Activated CD8-positive, alpha-beta memory T cell treated with anti-CD3 and anti-CD28 coated beads for 24 hours (primary cell): ENCODE measurements around the gene TACC2.

Source experiments
- DNase-seq: peaks from one replicate; pipeline ENCODE4 v3.0.0-alpha.2; 2020

Gene TACC2

GRCh38 chr10:122173766-122174435, 184.9 kb downstream of the TACC2 start:
- no peak for DNase-seq

- no peak for DNase-seq
Measured at GRCh38 chr10:122176232-122177213, 187.6 kb downstream of the TACC2 start.

GRCh38 chr10:122178655-122179054, 189.7 kb downstream of the TACC2 start:
- DNase-seq: no peak

- DNase-seq: no peak
Measured at GRCh38 chr10:122181041-122181732, 192.2 kb downstream of the TACC2 start.

- no peak for DNase-seq
Measured at GRCh38 chr10:122181876-122182275, 192.9 kb downstream of the TACC2 start.

GRCh38 chr10:122182308-122182707, 193.3 kb downstream of the TACC2 start:
- DNase-seq: no peak

- no peak for DNase-seq
Measured at GRCh38 chr10:122184254-122184653, 195.3 kb downstream of the TACC2 start.

GRCh38 chr10:122185643-122186042, 196.7 kb downstream of the TACC2 start:
- DNase-seq: no peak

- DNase-seq: no peak
Measured at GRCh38 chr10:122186816-122187810, 198.2 kb downstream of the TACC2 start.

GRCh38 chr10:122188706-122189105, 199.7 kb downstream of the TACC2 start:
- no peak for DNase-seq

GRCh38 chr10:122189185-122189584, 200.2 kb downstream of the TACC2 start:
- no peak for DNase-seq

GRCh38 chr10:122190176-122190943, 201.4 kb downstream of the TACC2 start:
- no peak for DNase-seq

GRCh38 chr10:122191936-122192541, 203.1 kb downstream of the TACC2 start:
- DNase-seq: no peak

GRCh38 chr10:122194251-122194650, 205.3 kb downstream of the TACC2 start:
- no peak for DNase-seq

GRCh38 chr10:122196218-122196617, 207.3 kb downstream of the TACC2 start:
- no peak for DNase-seq

- no peak for DNase-seq
Measured at GRCh38 chr10:122197611-122198222, 208.8 kb downstream of the TACC2 start.

GRCh38 chr10:122198631-122199030, 209.7 kb downstream of the TACC2 start:
- no peak for DNase-seq

- DNase-seq: no peak
Measured at GRCh38 chr10:122199070-122199469, 210.1 kb downstream of the TACC2 start.

GRCh38 chr10:122199689-122200088, 210.7 kb downstream of the TACC2 start:
- no peak for DNase-seq

- DNase-seq: no peak
Measured at GRCh38 chr10:122201401-122201800, 212.4 kb downstream of the TACC2 start.
